ENCODE results near the gene CELF4. TPM values are rescaled to one million over a fixed set of nuclear protein-coding genes. Genes with fewer than 3 reads are reported as not detected.

The CELF4 gene
- total RNA-seq, 1 donor from 2014 or later = not detected

DNA sequence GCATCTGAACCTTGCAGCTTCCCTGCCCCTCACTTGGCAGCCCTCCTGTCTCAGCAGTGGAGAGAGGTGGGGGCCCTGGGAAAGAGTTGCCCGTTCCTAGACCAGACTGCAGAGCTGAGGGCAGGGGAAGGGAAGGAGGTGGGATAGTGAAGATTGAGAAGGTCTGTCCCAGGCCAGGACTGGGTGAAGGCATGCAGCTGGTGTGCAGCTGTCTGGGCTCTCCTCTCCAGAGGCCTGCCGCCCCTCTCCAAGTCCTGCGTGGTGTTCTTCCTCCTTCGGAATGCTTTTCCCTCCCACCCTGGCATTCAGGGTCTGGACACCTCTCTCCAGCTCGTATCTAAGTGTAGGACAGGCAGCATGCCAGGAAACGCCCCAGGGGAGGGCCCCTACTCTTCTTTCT lies 323.5 kb downstream of the CELF4 start:
- no peak for DNase-seq (ENCODE audit: low read depth in 2 of 2)

GRCh38 chr18:37238282-37239108 lies 327.1 kb downstream of the CELF4 start:
- no peak for DNase-seq (ENCODE audit: low read depth in 2 of 2)

DNA sequence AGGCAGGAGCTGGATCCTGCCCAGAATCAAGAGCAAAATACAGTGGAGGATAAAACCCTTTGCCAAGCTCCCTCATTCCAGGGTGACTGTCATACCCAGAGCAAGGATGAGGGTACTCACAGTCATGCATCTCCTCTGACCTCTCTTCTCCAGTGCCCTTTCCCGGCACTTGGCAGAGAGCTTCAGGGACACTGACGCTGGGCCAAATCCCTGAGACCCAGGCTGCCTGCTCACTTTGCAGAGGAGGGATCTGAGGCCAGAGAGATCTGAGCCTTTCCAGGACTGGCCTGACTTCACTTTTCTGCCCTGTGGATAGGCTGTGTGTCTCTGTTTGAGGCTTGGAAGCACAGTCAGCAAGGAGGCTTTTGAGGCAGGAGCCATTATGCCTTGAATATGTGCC lies 330.0 kb downstream of the CELF4 start:
- DNase-seq (ENCODE audit: low read depth in 2 of 2) = no peak

DNA sequence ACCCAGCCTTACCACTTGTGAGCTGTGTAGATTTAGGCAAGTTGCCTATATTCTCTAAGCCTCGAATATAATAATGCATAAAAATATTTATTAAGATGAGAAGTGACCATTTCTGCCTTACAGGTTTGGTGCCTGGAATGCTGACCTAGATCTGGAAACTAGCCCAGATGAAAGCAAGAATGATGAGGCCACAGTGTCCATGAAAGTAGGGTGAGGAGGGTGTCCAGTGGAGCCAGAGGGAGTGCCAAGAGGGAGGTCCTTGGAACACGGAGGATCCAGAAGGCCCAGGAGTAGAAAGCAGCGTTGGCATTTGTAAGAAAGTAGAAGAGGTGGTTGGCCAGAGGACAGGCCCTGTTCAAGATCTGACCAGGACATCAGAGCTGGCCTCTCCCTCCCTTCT lies 334.3 kb downstream of the CELF4 start:
- no peak for DNase-seq (ENCODE audit: low read depth in 2 of 2)

DNA sequence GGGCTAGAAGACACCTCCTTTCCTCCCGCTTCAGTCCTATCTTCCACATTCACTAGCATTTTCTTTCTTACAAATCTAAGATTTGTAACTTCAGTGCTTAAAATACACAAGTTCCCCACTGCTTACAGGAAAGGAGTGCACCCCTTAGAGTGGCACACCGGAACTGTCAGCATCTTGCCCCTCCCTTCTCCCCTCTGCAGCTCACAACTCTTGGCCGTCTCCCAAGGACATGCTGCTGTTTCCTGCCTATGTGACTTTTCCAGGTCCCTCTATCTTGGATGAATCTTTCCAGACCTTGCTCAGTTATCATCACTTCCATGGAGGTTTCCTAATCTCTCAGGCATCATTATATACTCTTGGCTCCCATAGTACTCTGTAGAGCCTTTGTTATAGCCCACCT lies 334.8 kb downstream of the CELF4 start:
- DNase-seq (ENCODE audit: low read depth in 2 of 2) = no peak

DNA sequence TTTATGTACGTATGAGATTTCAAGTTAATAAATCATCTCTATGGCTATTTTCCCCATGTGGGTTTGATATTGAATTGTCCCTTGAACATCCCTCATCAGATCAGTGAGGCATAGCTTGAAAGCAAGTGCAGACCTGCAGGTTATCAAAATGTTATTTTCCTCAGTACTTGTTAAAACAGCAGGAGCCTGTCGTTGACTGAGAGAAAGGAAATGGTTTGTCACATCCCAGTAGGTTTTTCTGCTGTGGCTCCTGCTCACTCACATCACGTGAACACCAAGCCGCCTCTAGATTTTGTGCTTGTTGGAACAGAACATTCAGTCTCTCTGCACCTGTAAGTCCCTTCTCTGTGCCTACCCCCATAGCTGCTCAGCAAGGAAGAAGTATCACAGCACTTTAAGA lies 340.3 kb downstream of the CELF4 start:
- no peak for DNase-seq (ENCODE audit: low read depth in 2 of 2)

GRCh38 chr18:37222999-37223378 lies 342.6 kb downstream of the CELF4 start:
- DNase-seq (ENCODE audit: low read depth in 2 of 2) = no peak

- DNase-seq (ENCODE audit: low read depth in 2 of 2) = no peak
These were observed 343.1 kb downstream of the CELF4 start for GRCh38 chr18:37222354-37222998.

DNA sequence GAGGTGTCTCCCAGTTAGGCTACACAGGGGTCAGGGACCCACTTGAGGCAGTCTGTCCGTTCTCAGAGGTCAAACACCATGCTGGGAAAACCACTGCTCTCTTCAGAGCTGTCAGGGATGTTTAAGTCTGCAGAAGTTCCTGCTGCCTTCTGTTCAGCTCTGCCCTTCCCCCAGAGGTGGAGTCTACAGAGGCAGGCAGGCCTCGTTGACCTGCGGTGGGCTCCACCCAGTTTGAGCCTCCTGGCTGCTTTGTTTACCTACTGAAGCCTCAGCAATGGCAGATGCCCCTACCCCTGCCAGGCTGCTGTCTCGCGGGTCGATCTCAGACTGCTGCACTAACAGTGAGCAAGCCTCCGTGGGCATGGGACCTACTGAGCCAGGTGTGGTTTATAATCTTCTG lies 346.3 kb downstream of the CELF4 start:
- DNase-seq (ENCODE audit: low read depth in 2 of 2) = no peak

- DNase-seq (ENCODE audit: low read depth in 2 of 2) = no peak
These were observed 347.5 kb downstream of the CELF4 start for GRCh38 chr18:37218022-37218590.

DNA sequence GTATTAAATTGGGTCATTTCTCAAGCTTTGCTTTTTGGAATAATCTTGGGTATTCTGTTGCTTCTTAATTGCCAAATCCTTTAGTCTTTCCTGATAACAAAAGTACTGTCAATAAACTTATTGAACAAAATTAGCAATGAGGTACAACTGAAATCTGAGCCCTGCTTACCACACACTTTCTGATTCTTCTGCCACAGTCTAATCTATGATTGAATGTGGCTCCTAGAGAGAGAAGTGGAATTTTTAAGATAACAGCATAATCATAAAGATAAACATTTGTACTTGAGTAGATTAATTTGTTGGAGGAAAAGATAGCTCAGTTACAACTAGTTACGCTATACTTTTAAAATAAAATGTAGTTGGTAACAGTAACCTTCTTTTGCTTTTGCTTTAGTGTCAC lies 354.8 kb downstream of the CELF4 start:
- no peak for DNase-seq (ENCODE audit: low read depth in 2 of 2)

GRCh38 chr18:37207343-37207742 lies 358.3 kb downstream of the CELF4 start:
- no peak for DNase-seq (ENCODE audit: low read depth in 2 of 2)

- DNase-seq (ENCODE audit: low read depth in 2 of 2) = no peak
These were observed 365.9 kb downstream of the CELF4 start for GRCh38 chr18:37199741-37200140.

Data from lung microvascular endothelial cell (primary cell).